HG02571 (cell line): ENCODE measurements around the gene DNAJB4.
"Not testable (repeated sequence)": the region's sequence is repeated elsewhere in the genome, so short reads cannot be mapped to it uniquely, and the experiment has no call there.

Source experiments
- ATAC-seq: cut with Tn5 transposase; IDR thresholded peaks from one replicate; pipeline ENCODE4 v1.9.1; 2021; ENCODE audit warnings: mild to moderate bottlenecking, moderate library complexity; ENCODE audit not compliant: unreplicated experiment

The DNAJB4 gene

GRCh38 chr1:77990629-77991204, 14.0 kb upstream of the DNAJB4 start:
- no peak for ATAC-seq

DNA sequence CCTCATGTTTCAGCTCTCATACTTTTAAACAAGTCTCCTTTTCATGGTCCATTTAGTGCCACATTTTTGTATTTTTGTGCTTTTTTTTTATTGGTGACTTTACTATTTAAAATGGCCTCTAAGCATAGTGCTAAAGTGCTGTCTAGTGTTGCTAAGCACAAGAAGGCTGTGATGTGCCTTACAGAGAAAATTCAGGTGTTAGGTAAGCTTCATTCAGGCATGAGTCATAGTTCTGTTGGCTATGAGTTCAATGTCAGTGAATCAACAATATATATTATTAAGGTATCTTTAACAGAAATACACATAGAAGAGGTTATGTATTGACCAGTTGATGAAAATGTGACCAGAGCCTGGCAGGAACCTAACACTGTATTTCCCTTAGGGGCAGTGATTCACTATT, 13.1 kb upstream of the DNAJB4 start:
- no peak for ATAC-seq

GRCh38 chr1:77994117-77994705, 10.5 kb upstream of the DNAJB4 start:
- ATAC-seq: no peak

GRCh38 chr1:77996734-77997133, 8.0 kb upstream of the DNAJB4 start:
- ATAC-seq: no peak

DNA sequence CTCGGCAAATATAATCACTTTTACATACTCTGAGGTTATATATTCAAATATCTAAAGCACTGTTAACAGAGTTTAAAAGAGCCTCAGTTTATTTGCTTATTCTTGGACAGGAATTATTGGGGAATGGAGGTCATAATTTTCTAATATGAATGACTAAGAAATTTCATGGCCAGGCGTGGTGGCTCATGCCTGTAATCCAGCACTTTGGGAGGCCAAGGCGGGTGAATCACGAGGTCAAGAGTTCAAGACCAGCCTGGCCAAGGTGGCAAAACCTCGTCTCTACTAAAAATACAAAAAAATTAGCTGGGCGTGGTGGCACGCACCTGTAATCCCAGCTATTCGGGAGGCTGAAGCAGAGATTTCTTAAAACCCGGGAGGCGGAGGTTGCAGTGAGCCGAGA, 4.2 kb upstream of the DNAJB4 start:
- not testable (repeated sequence) for ATAC-seq

DNA sequence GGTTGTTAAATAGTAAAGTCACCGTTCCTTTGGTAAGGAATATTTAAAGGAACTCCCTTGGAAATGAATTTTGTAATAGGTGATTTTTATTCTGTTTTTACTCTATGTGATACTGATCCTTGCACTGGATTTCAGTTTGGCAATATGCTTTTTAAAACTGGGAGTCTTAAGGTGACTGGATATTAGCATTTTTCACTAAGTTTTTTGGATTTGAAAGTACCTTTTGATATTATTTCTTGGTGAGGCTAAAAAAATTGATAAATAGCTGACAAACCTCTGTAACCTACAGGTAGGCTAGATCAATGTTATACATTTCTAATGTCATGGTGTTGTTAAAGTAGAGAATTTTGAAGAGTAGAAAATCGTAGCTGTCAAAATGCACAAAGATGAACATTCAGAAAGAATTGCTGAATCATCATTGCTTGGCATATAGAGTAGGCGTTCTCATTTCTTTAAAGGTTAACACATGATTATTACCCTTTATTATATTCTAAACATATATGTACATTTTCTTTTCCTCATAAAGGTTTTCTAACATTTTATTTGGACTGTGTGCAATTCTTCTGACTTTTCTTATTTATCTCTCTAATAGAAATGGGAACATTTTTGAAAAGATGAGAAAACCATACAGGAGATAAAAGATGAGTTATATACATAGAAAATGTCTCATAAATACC, 1.5 kb upstream of the DNAJB4 start:
- ATAC-seq: no peak

DNA sequence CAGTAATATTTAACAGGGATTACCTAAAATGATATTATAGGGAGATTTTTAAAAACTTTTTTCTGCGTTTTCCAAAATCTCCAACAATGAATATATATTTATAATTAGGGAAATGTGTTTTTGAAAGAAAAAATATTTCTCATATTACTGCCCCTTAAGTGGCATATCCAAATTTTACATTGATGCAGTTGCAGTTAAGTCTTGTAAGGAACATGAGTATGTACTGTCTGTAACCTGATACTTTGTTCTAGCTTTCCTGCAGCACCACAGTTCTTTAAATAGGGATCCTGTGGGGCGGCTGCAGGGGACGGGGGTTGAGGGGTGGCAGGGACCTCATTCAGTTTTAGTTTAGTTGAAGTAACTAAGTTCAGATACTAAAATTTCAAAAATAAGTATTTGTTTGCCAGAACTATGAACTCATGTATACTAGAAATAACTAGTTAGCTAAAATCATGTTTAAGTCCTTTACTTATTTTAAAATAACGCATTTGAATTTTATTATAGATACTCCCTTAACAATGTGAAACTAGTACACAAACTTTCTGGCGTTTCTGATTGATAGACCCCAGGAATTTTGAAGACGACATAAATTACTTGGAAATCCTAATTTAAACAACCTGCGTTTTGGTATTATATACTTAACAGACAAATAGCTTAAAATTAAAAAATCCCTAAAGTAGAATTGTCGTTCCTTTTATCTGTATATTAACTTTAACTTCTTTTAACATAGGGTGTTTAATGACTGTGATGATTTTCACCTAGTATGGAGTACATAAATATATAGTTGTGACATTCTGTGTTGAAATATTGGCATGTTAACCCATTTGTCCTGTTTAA, 639 bp upstream of the DNAJB4 start:
- ATAC-seq: peak; percentile 45

DNA sequence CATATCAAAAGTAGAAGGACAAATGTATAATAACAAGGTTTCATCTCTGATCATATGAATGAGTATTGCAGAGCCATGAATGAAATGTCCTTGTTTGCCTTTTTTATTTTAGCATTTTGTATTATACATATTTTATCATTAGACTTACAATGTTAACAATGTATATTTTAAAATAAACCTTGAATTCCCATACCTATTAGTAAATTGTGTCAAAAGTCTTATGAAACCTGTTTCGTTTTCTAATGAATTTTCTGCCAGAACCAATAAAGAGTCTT, 646 bp downstream of the DNAJB4 start:
- no peak for ATAC-seq

- ATAC-seq: no peak
Observed at GRCh38 chr1:78005755-78006154, 1.0 kb downstream of the DNAJB4 start.

GRCh38 chr1:78006521-78006920, 1.8 kb downstream of the DNAJB4 start:
- ATAC-seq: no peak

- ATAC-seq: no peak
Observed at GRCh38 chr1:78007677-78008341, 3.1 kb downstream of the DNAJB4 start.

GRCh38 chr1:78009276-78009675, 4.5 kb downstream of the DNAJB4 start:
- ATAC-seq: no peak

DNA sequence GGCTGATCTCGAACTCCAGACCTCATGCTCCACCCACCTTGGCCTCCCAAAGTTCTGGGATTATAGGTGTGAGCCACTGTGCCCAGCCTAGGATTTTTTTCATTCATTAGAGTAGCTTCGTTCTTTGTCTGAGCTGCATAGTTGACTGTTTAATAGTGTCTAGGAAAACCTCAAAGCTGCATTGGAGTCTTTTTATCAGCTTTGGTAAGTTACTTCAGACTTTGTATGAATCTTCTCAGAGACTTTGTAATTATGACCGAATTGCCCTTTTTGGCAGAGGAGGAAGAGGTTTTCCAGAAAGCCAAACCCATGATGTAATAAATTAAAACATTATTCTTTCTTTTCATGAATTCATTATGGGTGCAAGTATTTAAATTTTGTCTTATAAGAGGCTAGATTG, 5.1 kb downstream of the DNAJB4 start:
- ATAC-seq: no peak

GRCh38 chr1:78011050-78011449, 6.3 kb downstream of the DNAJB4 start:
- ATAC-seq: no peak

DNA sequence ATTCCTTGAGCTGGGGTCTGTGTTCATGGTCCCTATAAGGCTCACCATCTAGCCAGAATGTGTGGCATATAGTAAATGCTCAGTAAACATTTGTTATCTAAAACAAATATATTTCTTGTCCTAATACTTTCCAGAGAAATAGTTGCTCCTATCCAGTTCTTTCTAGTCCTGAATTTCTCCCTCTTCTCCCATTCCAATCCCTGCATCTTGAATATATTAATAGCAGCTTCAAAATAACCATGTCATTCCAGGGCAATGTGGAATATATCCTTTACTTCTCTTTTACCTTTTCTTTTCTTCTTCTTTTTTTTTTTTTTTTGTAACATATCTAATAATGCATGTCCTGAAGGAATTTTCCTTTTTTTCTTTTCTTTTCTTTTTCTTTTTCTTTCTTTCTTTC, 10.4 kb downstream of the DNAJB4 start:
- no peak for ATAC-seq

- no peak for ATAC-seq
Observed at GRCh38 chr1:78019024-78019423, 14.3 kb downstream of the DNAJB4 start.

DNA sequence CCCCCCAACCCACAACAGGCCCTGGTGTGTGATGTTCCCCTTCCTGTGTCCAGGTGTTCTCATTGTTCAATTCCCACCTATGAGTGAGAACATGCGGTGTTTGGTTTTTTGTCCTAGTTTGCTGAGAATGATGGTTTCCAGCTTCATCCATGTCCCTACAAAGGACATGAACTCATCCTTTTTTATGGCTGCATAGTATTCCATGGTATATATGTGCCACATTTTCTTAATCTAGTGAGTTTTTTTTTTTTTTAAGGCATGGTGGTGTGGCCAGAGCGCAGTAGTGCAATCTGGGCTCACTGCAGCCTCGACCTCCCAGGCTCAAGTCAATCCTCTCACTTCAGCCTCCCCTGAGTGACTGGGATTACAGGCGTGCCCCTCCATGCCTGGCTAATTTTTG, 16.4 kb downstream of the DNAJB4 start:
- not testable (repeated sequence) for ATAC-seq

- ATAC-seq: no peak
Observed at GRCh38 chr1:78029793-78030192, 25.1 kb downstream of the DNAJB4 start.

DNA sequence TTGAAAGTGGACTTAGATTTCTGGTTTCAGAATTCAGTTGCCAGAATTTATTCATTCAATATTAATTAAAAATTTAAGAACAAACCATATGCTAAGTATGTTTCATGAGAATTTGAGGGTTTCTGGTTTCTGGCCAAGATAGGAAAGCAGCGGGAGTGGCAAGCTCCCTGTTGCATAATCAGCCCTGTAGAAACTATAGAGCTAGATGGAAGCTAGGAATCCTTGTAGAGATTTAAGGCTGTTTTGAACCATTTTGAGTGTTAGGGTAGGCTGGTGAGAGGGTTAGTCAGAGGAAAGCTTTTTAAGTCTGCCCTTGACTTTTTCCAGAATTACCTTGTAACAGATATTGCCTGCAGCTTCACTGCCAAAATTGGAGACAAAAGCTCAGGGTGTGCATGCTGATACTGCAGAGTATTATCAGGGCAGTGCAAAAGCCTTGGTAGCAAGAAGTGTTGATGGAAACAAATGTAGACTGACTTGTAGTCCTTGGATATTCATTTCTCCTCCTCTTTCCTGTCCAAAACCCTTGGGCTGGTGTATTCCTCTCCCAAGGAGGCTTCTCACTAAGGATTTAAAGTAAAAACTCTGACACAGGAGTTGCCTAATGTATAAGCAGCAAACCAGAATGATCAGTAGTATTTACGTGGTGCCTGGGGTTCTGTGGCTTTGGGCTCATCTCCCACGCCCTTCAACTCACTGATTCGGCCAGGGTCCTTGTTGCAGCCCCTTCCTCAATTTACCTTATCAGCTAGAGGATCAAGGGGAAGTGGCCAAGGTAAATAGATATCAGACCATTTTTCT, 28.5 kb downstream of the DNAJB4 start:
- ATAC-seq: no peak

GRCh38 chr1:78033797-78034172, 29.0 kb downstream of the DNAJB4 start:
- no peak for ATAC-seq

GRCh38 chr1:78035121-78035520, 30.4 kb downstream of the DNAJB4 start:
- no peak for ATAC-seq
